ENCODE results near the gene TADA2B.
A peak's percentile ranks its signal among the peaks of the same experiment; 100 is the strongest.

TADA2B gene, protein sequence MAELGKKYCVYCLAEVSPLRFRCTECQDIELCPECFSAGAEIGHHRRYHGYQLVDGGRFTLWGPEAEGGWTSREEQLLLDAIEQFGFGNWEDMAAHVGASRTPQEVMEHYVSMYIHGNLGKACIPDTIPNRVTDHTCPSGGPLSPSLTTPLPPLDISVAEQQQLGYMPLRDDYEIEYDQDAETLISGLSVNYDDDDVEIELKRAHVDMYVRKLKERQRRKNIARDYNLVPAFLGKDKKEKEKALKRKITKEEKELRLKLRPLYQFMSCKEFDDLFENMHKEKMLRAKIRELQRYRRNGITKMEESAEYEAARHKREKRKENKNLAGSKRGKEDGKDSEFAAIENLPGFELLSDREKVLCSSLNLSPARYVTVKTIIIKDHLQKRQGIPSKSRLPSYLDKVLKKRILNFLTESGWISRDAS

DNA sequence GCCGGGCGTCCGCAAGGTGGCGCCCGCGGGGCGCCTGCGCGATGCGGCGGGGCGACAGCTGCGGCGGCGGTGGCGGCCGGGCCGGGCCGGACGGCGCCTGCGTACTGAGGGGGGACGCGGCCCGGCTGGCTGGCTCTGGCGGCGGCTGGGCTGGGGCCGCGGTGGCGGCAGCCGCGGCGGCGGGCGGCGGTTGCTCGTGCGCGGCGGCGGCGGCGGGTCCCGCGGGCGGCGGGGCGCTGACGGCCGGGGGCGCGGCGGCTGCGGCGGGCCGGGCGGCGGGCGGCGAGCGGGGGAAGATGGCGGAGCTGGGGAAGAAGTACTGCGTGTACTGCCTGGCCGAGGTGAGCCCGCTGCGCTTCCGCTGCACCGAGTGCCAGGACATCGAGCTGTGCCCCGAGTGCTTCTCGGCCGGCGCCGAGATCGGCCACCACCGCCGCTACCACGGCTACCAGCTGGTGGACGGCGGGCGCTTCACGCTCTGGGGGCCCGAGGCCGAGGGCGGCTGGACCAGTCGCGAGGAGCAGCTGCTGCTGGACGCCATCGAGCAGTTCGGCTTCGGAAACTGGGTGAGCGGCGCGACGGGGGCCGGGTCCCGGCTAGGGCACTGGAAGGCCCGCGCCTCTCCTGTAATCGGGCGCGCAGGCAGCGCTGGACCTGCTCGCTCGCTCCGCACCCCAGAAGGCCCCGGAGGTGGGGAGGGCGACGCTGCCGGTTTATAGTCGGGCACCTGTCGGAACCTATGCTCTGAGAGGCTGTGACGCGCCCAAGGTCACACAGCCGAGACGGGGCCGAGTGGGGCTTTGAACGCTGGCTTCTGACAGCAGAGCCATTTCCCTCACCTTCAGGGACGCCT is at the start of gene TADA2B:
TSS of gene TADA2B (plus strand) at position 89 of the 853 bp plus-strand sequence. CDS start at position 297, 208 bp downstream.
- CTCF ChIA-PET: interaction anchor here (0.7 to 8.4 kb wide), 11 partner anchors 12 to 170 kb away, joined by 3 to 122 read pairs (median 3); partner anchors contain the start of gene GRPEL1
- Mint-ChIP-seq H3K4me1 (peaks cover 46% of the 10 kb centered on the region), H3K4me3 (peak within 1 kb of the TSS; percentile 94), H3K27ac (peak within 1 kb of the TSS; percentile 89), H3K27me3 (peaks cover 20% of the 10 kb centered on the region), H3K36me3 (peaks cover 18% of the 10 kb centered on the region), H3K9me3 (no peaks in the 10 kb centered on the region)
- peak; percentile 75 for DNase-seq

DNA sequence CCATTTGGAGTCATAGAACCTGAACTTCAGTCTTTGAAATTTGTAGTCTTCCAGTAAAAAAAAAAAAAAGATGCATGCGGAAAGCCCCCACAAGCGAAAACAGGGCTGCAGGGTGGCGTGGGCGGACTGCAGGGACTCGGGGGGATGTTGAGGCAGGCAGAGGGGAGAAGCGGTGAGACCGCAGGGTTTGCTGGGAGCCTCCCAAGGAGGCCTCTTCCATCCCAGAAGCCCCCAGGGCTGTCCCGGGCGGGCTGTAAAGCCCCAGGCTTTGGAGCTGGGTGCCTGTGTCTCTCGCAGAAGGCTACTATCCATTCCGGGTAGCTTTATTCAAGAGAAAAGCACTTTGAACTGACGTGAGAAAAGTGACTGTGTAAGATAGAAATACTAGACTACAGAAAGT is 46.7 kb upstream of the TADA2B start:
- H3K36me3 Mint-ChIP-seq: peaks cover 63% of the 10 kb centered on the region
- H3K27me3 Mint-ChIP-seq: no peaks in the 10 kb centered on the region
- no peak for DNase-seq
- H3K4me3 Mint-ChIP-seq: no peak overlapping the region
- no peaks in the 10 kb centered on the region for H3K9me3 Mint-ChIP-seq
- CTCF ChIA-PET: interaction anchor here (2.4 kb wide), 1 partner anchor 9 kb away, joined by 6 read pairs; no protein-coding TSS in a partner anchor
- H3K27ac Mint-ChIP-seq: peak overlapping the region; percentile 42
- peaks cover 61% of the 10 kb centered on the region for H3K4me1 Mint-ChIP-seq

DNA sequence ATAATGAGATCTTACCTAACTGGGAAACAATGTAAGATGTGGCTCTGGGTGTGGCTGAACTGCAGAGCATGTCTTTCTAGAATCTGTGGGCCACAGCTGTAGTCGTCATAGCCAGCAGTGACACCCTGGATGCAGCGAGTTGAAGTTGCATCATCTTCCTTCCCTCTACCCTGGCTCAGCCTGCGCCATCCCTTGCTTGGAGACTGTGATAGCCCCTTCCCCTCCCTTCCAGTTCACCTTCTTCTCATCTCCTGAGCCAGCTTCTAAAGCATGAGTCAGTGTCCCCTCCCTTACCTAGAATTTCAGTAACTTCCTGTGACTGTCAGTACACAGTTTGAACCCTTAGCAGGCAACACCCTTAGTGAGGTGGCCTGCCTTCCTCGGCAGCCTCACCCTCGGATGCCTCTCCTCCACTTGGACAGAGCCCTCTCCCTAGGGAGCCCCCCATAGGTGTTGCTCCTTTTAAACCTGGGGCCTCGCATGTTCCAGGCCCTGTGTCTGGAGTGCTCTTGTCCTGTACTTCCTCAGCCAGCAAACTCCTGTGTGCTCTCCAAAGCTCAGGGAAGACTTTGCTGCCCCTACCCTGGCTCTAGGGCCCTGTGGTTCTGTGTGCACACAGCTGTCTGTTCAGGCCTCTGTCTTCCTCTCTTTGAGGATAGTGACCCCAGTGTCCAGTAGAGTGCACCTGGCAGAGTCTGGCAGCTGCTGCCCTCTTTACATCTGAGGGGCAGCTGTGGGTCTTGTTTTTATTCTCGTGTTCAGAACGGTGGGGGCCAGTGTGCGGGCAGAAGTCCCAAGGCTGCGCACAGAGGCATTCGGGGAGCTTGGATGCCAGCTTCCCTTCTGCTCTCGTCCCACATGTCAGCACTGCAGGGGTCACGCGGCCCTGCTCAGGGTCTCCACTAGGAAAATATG is 43.7 kb upstream of the TADA2B start:
- DNase-seq: peak; percentile 77
- Mint-ChIP-seq H3K27ac (peak overlapping the region; percentile 93), H3K27me3 (no peaks in the 10 kb centered on the region), H3K4me3 (peak overlapping the region; percentile 6), H3K9me3 (no peaks in the 10 kb centered on the region), H3K36me3 (peaks cover 76% of the 10 kb centered on the region), H3K4me1 (peaks cover 42% of the 10 kb centered on the region)
- CTCF ChIA-PET: interaction anchor here (1.0 to 2.0 kb wide), 7 partner anchors 10 to 280 kb away, joined by 3 to 10 read pairs (median 3); no protein-coding TSS in a partner anchor

DNA sequence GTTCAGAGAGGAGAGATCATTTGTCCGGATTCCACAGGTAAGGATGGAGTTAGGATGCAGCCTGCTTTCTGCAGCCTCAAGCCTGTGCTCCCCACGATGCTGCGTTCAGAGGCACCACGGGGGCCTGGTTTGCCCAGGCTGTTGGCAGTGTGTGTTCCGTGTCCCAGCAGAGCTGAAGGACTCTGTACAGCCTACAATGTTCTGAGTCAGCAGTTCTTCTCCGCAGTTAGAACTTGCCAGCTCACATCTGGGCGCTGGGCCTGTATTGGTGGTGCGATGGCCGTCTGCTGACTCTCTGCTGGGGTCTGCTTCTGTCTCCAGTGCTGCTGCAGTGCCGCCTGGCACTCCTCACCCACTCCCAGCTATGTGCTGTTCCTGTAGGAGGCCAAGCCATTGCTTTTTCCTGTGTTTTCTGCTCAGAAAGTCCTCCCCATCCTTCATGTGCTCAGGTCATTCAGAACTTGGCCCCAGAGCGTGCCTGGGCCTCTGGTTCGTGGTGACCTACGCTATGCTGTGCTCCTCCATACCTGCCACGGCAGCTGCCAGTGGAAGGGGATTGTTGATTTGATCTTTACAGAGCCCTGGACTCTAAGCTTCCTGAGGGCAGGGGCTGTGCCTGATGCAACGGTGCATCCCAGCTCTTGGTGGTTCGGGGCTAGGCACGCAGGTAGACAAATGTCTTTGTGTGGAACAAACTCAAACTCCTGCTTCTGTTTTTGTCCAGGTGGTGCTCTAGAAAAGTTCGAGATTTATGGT is 42.6 kb upstream of the TADA2B start:
- DNase-seq: no peak
- peaks cover 42% of the 10 kb centered on the region for H3K4me1 Mint-ChIP-seq
- peak overlapping the region; percentile 93 for H3K27ac Mint-ChIP-seq
- H3K4me3 Mint-ChIP-seq: no peak overlapping the region
- H3K27me3 Mint-ChIP-seq: no peaks in the 10 kb centered on the region
- peaks cover 73% of the 10 kb centered on the region for H3K36me3 Mint-ChIP-seq
- CTCF ChIA-PET: interaction anchor here (1.9 kb wide), 1 partner anchor 27 kb away, joined by 10 read pairs; no protein-coding TSS in a partner anchor
- no peaks in the 10 kb centered on the region for H3K9me3 Mint-ChIP-seq

DNA sequence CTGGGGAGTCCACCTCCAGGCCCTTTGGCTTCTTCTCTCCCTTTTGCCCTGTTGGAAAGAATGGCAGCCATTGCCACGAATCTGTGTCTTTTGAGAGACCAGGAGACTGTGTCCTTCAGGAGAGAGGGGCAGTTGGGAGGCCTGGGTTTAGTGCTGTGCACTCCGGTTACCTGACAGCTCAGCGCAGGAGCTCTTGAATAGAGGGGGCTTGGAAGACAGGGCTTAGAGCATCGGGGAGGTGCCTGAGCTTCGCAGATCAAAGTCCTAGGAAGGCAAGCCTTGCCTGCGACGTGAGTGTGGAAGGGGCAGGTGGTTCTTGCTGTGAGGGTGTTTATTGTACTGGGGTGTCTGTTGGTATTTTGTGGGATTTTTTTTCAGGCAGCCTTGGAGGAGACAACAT is 41.9 kb upstream of the TADA2B start:
- no peak overlapping the region for H3K4me3 Mint-ChIP-seq
- no peaks in the 10 kb centered on the region for H3K27me3 Mint-ChIP-seq
- peak overlapping the region; percentile 93 for H3K27ac Mint-ChIP-seq
- CTCF ChIA-PET: no interaction called here
- DNase-seq: no peak
- no peaks in the 10 kb centered on the region for H3K9me3 Mint-ChIP-seq
- H3K4me1 Mint-ChIP-seq: peaks cover 42% of the 10 kb centered on the region
- peaks cover 72% of the 10 kb centered on the region for H3K36me3 Mint-ChIP-seq

DNA sequence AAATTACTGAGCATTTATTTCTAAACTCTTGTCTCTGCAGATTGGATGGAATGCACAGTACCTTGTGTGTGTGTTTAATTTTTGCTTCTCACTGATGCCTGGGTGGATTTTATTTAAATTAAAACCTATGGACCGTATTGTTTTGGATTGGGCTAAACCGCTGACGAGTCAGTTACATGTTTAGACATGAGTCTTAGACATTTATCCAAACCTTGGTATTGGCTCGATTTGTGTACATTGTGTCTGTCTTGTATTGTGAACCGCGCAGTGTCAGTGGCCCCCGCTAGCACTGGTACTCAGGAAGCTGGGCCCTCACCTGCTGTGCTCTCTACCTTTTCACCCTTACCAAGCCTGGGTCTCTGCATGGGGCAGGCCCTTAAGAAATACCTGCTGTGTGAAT is 40.8 kb upstream of the TADA2B start:
- H3K4me3 Mint-ChIP-seq: no peak overlapping the region
- DNase-seq: no peak
- no peaks in the 10 kb centered on the region for H3K27me3 Mint-ChIP-seq
- H3K4me1 Mint-ChIP-seq: peaks cover 48% of the 10 kb centered on the region
- H3K36me3 Mint-ChIP-seq: peaks cover 68% of the 10 kb centered on the region
- H3K27ac Mint-ChIP-seq: peak overlapping the region; percentile 93
- CTCF ChIA-PET: no interaction called here
- no peaks in the 10 kb centered on the region for H3K9me3 Mint-ChIP-seq

DNA sequence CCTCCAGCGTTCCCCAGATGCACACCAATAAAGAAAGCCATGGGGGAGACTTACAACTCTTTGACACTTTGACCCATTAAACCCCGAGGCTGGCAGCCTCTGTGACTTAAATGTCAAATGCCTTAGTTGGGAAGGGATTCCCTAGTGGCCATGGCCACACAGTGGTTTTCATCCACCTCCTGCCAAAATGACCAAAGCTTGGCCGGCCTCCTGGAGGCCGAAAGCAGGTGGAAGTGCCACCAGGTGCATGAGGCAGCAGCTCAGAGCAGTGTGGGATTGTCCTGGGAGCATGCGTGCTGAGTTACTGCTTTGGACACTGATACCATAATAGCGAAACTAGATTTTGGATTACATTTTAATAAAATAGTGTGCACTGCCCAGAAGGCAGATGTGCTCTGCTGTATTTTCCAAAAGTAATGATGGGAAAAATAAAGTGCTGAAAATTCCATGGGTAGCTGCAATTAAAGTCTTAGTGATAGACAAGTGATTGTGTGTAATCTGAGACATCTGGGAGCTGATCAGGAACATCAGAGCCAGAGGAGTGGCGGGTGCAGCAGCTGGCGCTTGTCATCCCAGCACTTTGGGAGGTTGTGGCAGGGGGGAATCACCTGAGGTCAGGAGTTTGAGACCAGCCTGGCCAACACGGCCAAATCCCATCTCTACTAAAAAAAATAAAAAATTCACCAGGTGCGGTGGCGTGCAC is 39.8 kb upstream of the TADA2B start:
- peaks cover 48% of the 10 kb centered on the region for H3K4me1 Mint-ChIP-seq
- no peaks in the 10 kb centered on the region for H3K9me3 Mint-ChIP-seq
- H3K27ac Mint-ChIP-seq: no peak overlapping the region
- no peak for DNase-seq
- no peaks in the 10 kb centered on the region for H3K27me3 Mint-ChIP-seq
- H3K4me3 Mint-ChIP-seq: no peak overlapping the region
- CTCF ChIA-PET: interaction anchor here (1.0 kb wide), 2 partner anchors 11 to 40 kb away, joined by 3 read pairs; partner anchors contain the start of gene TADA2B
- peaks cover 68% of the 10 kb centered on the region for H3K36me3 Mint-ChIP-seq

DNA sequence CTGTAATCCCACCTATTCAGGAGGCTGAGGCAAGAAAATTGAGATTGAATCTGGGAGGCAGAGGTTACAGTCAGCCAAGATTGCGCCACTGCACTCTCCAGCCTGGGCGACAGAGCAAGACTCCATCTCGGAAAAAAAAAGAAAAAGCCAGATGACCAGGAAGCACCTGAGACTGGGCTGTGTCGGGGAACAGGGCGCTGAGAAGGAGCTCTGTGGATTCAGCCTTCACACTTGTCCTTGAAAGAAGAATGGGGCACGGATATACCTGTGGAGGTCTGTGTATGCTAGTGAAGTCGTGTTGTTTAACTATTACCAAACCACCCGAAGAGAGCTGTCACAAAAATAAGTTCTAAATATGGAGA is 39.3 kb upstream of the TADA2B start:
- H3K36me3 Mint-ChIP-seq: peaks cover 68% of the 10 kb centered on the region
- DNase-seq: no peak
- peaks cover 45% of the 10 kb centered on the region for H3K4me1 Mint-ChIP-seq
- no peak overlapping the region for H3K4me3 Mint-ChIP-seq
- no peaks in the 10 kb centered on the region for H3K27me3 Mint-ChIP-seq
- no peaks in the 10 kb centered on the region for H3K9me3 Mint-ChIP-seq
- no peak overlapping the region for H3K27ac Mint-ChIP-seq
- CTCF ChIA-PET: interaction anchor here (1.0 kb wide), 2 partner anchors 10 to 39 kb away, joined by 3 read pairs; partner anchors contain the start of gene TADA2B

DNA sequence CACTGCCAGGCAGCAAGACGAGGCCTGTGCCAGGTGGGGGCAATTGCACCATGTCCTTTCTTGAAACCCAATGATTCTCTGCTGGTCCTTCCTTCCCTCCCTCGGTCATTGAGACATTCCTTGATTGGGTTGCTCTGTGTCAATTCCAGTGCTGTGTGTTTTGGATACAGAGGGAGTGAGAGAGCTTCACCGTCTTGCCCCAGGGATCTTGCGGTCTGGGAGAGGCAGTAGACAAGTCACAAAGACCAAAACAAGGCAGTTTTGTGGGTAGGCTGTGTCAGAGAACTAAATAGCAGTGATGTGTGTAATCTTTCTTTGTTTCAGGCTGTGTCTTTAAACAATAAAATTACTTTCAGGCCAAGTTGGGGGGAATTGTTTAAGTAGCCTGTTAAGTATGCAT is 38.8 kb upstream of the TADA2B start:
- CTCF ChIA-PET: no interaction called here
- peaks cover 40% of the 10 kb centered on the region for H3K4me1 Mint-ChIP-seq
- H3K27me3 Mint-ChIP-seq: no peaks in the 10 kb centered on the region
- H3K36me3 Mint-ChIP-seq: peaks cover 67% of the 10 kb centered on the region
- no peak for DNase-seq
- no peak overlapping the region for H3K27ac Mint-ChIP-seq
- no peaks in the 10 kb centered on the region for H3K9me3 Mint-ChIP-seq
- H3K4me3 Mint-ChIP-seq: no peak overlapping the region

DNA sequence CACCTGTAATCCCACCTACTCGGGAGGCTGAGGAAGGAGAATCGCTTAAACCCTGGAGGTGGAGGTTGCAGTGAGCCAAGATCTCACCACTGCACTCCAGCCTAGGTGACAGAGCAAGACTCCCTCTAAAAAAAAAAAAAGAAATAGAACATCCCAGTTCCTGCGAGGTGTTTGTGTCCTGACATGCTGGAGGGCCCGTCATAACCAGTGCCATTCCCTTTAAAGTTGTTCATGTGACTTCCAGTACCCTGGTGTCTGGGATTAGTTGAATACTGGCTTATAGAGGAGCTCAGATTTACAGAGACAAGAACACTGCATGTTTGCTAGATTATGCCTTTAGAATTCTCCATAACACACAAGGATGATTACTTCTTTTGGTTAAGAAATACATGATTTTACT is 37.6 kb upstream of the TADA2B start:
- peaks cover 28% of the 10 kb centered on the region for H3K4me1 Mint-ChIP-seq
- no peak overlapping the region for H3K4me3 Mint-ChIP-seq
- DNase-seq: no peak
- no peaks in the 10 kb centered on the region for H3K27me3 Mint-ChIP-seq
- no peaks in the 10 kb centered on the region for H3K9me3 Mint-ChIP-seq
- peaks cover 65% of the 10 kb centered on the region for H3K36me3 Mint-ChIP-seq
- no peak overlapping the region for H3K27ac Mint-ChIP-seq
- CTCF ChIA-PET: no interaction called here

DNA sequence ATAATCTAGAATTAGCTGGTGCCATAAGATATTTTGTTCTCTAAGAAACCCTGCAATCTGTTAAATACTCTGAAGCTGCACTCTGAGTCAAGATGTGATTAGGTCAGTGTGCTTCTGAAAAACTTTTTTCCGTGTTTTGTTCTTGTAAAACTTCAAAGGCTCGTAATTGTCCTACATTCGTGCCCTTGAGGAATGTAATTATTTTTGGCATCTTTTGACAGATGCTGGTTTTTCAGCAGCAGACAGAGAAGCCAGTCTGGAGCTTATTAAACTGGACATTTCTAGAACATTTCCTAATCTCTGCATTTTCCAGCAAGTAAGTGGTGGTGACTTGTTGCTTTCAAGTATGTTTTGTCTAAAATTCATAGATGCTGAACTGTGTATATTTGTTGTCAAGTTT is 36.8 kb upstream of the TADA2B start:
- Mint-ChIP-seq H3K36me3 (peaks cover 63% of the 10 kb centered on the region), H3K9me3 (no peaks in the 10 kb centered on the region), H3K4me3 (no peak overlapping the region), H3K27me3 (no peaks in the 10 kb centered on the region), H3K4me1 (peaks cover 19% of the 10 kb centered on the region), H3K27ac (peak overlapping the region; percentile 63)
- DNase-seq: no peak
- CTCF ChIA-PET: no interaction called here

DNA sequence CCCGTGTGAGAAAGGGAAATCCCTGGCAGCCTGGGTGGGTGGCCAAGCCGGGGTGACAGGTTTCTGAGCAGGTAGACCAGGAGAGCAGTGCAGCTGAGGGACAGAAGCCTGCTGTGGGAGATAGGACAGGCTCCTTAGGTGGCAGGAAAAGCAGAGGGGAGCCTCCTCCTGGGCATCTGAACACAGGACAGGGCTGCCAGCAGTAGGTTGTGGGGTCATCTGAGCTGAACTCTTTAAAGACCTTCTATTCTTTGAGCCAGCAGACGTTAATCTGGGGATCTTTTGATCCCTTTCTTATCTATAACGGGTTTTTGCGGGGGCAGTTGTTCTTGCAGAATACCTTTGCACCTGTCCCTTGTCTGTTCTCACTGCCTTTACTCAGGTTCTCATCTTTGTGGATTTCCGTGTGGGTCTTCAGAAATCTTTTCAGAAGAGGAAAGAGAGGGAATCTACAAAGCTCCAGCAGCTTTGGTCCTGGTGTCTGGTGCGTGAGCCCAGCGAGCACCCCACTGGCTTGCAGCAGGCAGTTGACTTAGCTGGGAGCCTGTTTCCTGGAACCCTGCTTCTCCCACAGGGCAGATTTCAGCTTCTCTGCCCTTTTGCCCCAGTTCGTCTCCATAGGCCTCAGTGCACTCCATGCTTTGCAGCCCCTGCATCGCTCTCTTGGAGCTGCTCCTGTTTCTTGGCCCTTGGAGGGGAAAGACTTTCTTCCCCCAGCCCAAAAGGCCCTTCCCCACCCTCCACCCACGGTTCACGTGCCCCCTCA is 35.8 kb upstream of the TADA2B start:
- Mint-ChIP-seq H3K4me1 (peaks cover 17% of the 10 kb centered on the region), H3K4me3 (no peak overlapping the region), H3K27me3 (no peaks in the 10 kb centered on the region), H3K9me3 (no peaks in the 10 kb centered on the region), H3K36me3 (peaks cover 54% of the 10 kb centered on the region), H3K27ac (peak overlapping the region; percentile 63)
- DNase-seq: no peak
- CTCF ChIA-PET: interaction anchor here (0.5 to 1.5 kb wide), 2 partner anchors 35 to 158 kb away, joined by 3 read pairs; a partner anchor contains a TSS
